Stimulated activated memory B cell treated with anti-CD40 and anti-IgM and Interleukin-4, amounts not matched to agents 10 μg/mL and 1 μg/mL and 100 μg/mL, for 72 hours (primary cell): ENCODE data around the gene MOB2.

ENCODE experiments used
- ATAC-seq: fragments of 150-1000 bp; cut with Tn5 transposase; 2 replicates; pipeline ENCODE4 v1.10.0; 2021
- H3K27ac Mint-ChIP-seq: one replicate; pipeline ENCODE4 v1.8.0; 2022; ENCODE audit warnings: mild to moderate bottlenecking, mixed read lengths
- H3K27me3 Mint-ChIP-seq: one replicate; pipeline ENCODE4 v1.8.0; 2022; ENCODE audit warnings: mixed read lengths
- H3K36me3 Mint-ChIP-seq: one replicate; pipeline ENCODE4 v1.8.0; 2022; ENCODE audit warnings: mixed read lengths
- H3K4me1 Mint-ChIP-seq: one replicate; pipeline ENCODE4 v1.8.0; 2022; ENCODE audit warnings: mixed read lengths
- H3K4me3 Mint-ChIP-seq: one replicate; pipeline ENCODE4 v1.8.0; 2022; ENCODE audit warnings: mild to moderate bottlenecking, moderate library complexity, mixed read lengths
- H3K9me3 Mint-ChIP-seq: one replicate; pipeline ENCODE4 v1.8.0; 2022; ENCODE audit warnings: mixed read lengths

MOB2 gene

GRCh38 chr11:1502168-1502953, 15.8 kb upstream of the MOB2 start:
- Mint-ChIP-seq H3K27ac (no peak overlapping the region), H3K9me3 (no peaks in the 10 kb centered on the region), H3K4me3 (no peak overlapping the region), H3K27me3 (no peaks in the 10 kb centered on the region), H3K36me3 (peaks cover 27% of the 10 kb centered on the region), H3K4me1 (peaks cover 59% of the 10 kb centered on the region)
- no peak for ATAC-seq

- no peaks in the 10 kb centered on the region for H3K9me3 Mint-ChIP-seq
- H3K27ac Mint-ChIP-seq: no peak overlapping the region
- H3K4me3 Mint-ChIP-seq: no peak overlapping the region
- H3K36me3 Mint-ChIP-seq: peaks cover 34% of the 10 kb centered on the region
- H3K4me1 Mint-ChIP-seq: peaks cover 59% of the 10 kb centered on the region
- no peaks in the 10 kb centered on the region for H3K27me3 Mint-ChIP-seq
- ATAC-seq: no peak
These were observed 15.0 kb upstream of the MOB2 start for GRCh38 chr11:1501421-1502167.

GRCh38 chr11:1500466-1501420, 14.2 kb upstream of the MOB2 start:
- Mint-ChIP-seq H3K4me1 (peaks cover 61% of the 10 kb centered on the region), H3K27ac (peak overlapping the region; percentile 35), H3K9me3 (no peaks in the 10 kb centered on the region), H3K36me3 (peaks cover 43% of the 10 kb centered on the region), H3K27me3 (no peaks in the 10 kb centered on the region), H3K4me3 (no peak overlapping the region)
- ATAC-seq: no peak

- H3K27me3 Mint-ChIP-seq: no peaks in the 10 kb centered on the region
- H3K36me3 Mint-ChIP-seq: peaks cover 45% of the 10 kb centered on the region
- peaks cover 58% of the 10 kb centered on the region for H3K4me1 Mint-ChIP-seq
- no peak for ATAC-seq
- no peak overlapping the region for H3K27ac Mint-ChIP-seq
- no peaks in the 10 kb centered on the region for H3K9me3 Mint-ChIP-seq
- no peak overlapping the region for H3K4me3 Mint-ChIP-seq
These were observed 13.3 kb upstream of the MOB2 start for GRCh38 chr11:1499899-1500298.

- no peak for ATAC-seq
- H3K36me3 Mint-ChIP-seq: peaks cover 45% of the 10 kb centered on the region
- peaks cover 55% of the 10 kb centered on the region for H3K4me1 Mint-ChIP-seq
- no peak overlapping the region for H3K27ac Mint-ChIP-seq
- no peak overlapping the region for H3K4me3 Mint-ChIP-seq
- no peaks in the 10 kb centered on the region for H3K9me3 Mint-ChIP-seq
- H3K27me3 Mint-ChIP-seq: no peaks in the 10 kb centered on the region
These were observed 12.8 kb upstream of the MOB2 start for GRCh38 chr11:1499261-1499890.

GRCh38 chr11:1498262-1498661, 11.7 kb upstream of the MOB2 start:
- Mint-ChIP-seq H3K27me3 (no peaks in the 10 kb centered on the region), H3K9me3 (peaks cover 4% of the 10 kb centered on the region), H3K4me1 (peaks cover 59% of the 10 kb centered on the region), H3K36me3 (peaks cover 51% of the 10 kb centered on the region), H3K27ac (no peak overlapping the region), H3K4me3 (no peak overlapping the region)
- ATAC-seq: no peak

GRCh38 chr11:1497600-1497999, 11.0 kb upstream of the MOB2 start:
- peaks cover 4% of the 10 kb centered on the region for H3K9me3 Mint-ChIP-seq
- peaks cover 62% of the 10 kb centered on the region for H3K4me1 Mint-ChIP-seq
- no peak for ATAC-seq
- peaks cover 51% of the 10 kb centered on the region for H3K36me3 Mint-ChIP-seq
- no peak overlapping the region for H3K4me3 Mint-ChIP-seq
- no peak overlapping the region for H3K27ac Mint-ChIP-seq
- no peaks in the 10 kb centered on the region for H3K27me3 Mint-ChIP-seq

- peaks cover 4% of the 10 kb centered on the region for H3K9me3 Mint-ChIP-seq
- H3K27ac Mint-ChIP-seq: no peak overlapping the region
- no peak for ATAC-seq
These were observed 10.1 kb upstream of the MOB2 start for GRCh38 chr11:1496761-1497095.

GRCh38 chr11:1496091-1496760, 9.6 kb upstream of the MOB2 start:
- Mint-ChIP-seq H3K4me1 (peaks cover 66% of the 10 kb centered on the region), H3K36me3 (peaks cover 45% of the 10 kb centered on the region), H3K9me3 (peaks cover 4% of the 10 kb centered on the region), H3K27ac (no peak overlapping the region), H3K4me3 (no peak overlapping the region), H3K27me3 (no peaks in the 10 kb centered on the region)
- no peak for ATAC-seq

More at GRCh38 chr11:1496761-1497095, 10.1 kb upstream of the MOB2 start:
- Mint-ChIP-seq H3K27me3 (no peaks in the 10 kb centered on the region), H3K4me1 (peaks cover 66% of the 10 kb centered on the region), H3K36me3 (peaks cover 48% of the 10 kb centered on the region), H3K4me3 (no peak overlapping the region)

GRCh38 chr11:1494650-1495049, 8.1 kb upstream of the MOB2 start:
- Mint-ChIP-seq H3K27me3 (no peaks in the 10 kb centered on the region), H3K9me3 (peaks cover 4% of the 10 kb centered on the region), H3K27ac (no peak overlapping the region), H3K4me3 (no peak overlapping the region), H3K36me3 (peaks cover 37% of the 10 kb centered on the region), H3K4me1 (peaks cover 60% of the 10 kb centered on the region)
- ATAC-seq: no peak

- Mint-ChIP-seq H3K27ac (no peak overlapping the region), H3K27me3 (no peaks in the 10 kb centered on the region), H3K9me3 (peaks cover 4% of the 10 kb centered on the region), H3K36me3 (peaks cover 31% of the 10 kb centered on the region), H3K4me1 (peaks cover 63% of the 10 kb centered on the region), H3K4me3 (no peak overlapping the region)
- no peak for ATAC-seq
These were observed 7.2 kb upstream of the MOB2 start for GRCh38 chr11:1493650-1494244.

- peaks cover 58% of the 10 kb centered on the region for H3K4me1 Mint-ChIP-seq
- no peaks in the 10 kb centered on the region for H3K27me3 Mint-ChIP-seq
- no peak overlapping the region for H3K27ac Mint-ChIP-seq
- peaks cover 4% of the 10 kb centered on the region for H3K9me3 Mint-ChIP-seq
- ATAC-seq: no peak
- no peak overlapping the region for H3K4me3 Mint-ChIP-seq
- H3K36me3 Mint-ChIP-seq: peaks cover 14% of the 10 kb centered on the region
These were observed 4.8 kb upstream of the MOB2 start for GRCh38 chr11:1491379-1491778.

- Mint-ChIP-seq H3K27me3 (no peaks in the 10 kb centered on the region), H3K9me3 (peaks cover 4% of the 10 kb centered on the region), H3K4me3 (no peak overlapping the region), H3K4me1 (peaks cover 59% of the 10 kb centered on the region), H3K36me3 (peaks cover 7% of the 10 kb centered on the region), H3K27ac (no peak overlapping the region)
- ATAC-seq: no peak
These were observed 4.1 kb upstream of the MOB2 start for GRCh38 chr11:1490651-1491050.

- Mint-ChIP-seq H3K36me3 (peaks cover 2% of the 10 kb centered on the region), H3K4me3 (no peak overlapping the region), H3K27me3 (no peaks in the 10 kb centered on the region), H3K4me1 (peaks cover 58% of the 10 kb centered on the region), H3K27ac (peak overlapping the region; percentile 78), H3K9me3 (peaks cover 1% of the 10 kb centered on the region)
- ATAC-seq: no peak
These were observed 2.1 kb upstream of the MOB2 start for GRCh38 chr11:1488575-1489180.
